Endodermal cell (in vitro differentiated cells): ENCODE results near the gene SPATA6L. TPM values are rescaled to one million over a fixed set of nuclear protein-coding genes. Genes with fewer than 3 reads are reported as not detected.

Experiments
- DNase-seq: peaks from one replicate; pipeline ENCODE4 v3.0.0-alpha.2; 2017
- H3K27ac ChIP-seq: 2 replicates; pipeline ENCODE4 v1.5.1; 2013; ENCODE audit warnings: mild to moderate bottlenecking, low read depth, low read length, moderate library complexity
- H3K27me3 ChIP-seq: 2 replicates; pipeline ENCODE4 v1.6.1; 2013; ENCODE audit warnings: mild to moderate bottlenecking, low read length, moderate library complexity; ENCODE audit not compliant: insufficient read depth, control insufficient read depth, poor library complexity, severe bottlenecking
- H3K36me3 ChIP-seq: 2 replicates; pipeline ENCODE4 v1.7.0; 2013; ENCODE audit warnings: mild to moderate bottlenecking, low read length, moderate library complexity; ENCODE audit not compliant: control insufficient read depth, insufficient read depth
- H3K4me1 ChIP-seq: one replicate; pipeline ENCODE4 v1.7.0; 2013; ENCODE audit warnings: low read length; ENCODE audit not compliant: control insufficient read depth, insufficient read depth
- H3K4me3 ChIP-seq: 2 replicates; pipeline ENCODE4 v1.5.1; 2013; ENCODE audit warnings: mild to moderate bottlenecking, low read length, moderate library complexity
- H3K9ac ChIP-seq: 2 replicates; pipeline ENCODE4 v1.6.1; 2013; ENCODE audit warnings: mild to moderate bottlenecking, low read length, moderate library complexity; ENCODE audit not compliant: poor library complexity, severe bottlenecking; ENCODE audit errors: extremely low read depth
- H3K9me3 ChIP-seq: 2 replicates; pipeline ENCODE4 v1.6.1; 2013; ENCODE audit warnings: mild to moderate bottlenecking, low read length, moderate library complexity; ENCODE audit not compliant: control insufficient read depth
- H3K27ac Mint-ChIP-seq: 2 replicates; pipeline ENCODE4 v1.8.0; 2020; ENCODE audit warnings: mixed read lengths
- H3K27me3 Mint-ChIP-seq: 2 replicates; pipeline ENCODE4 v1.8.0; 2021; ENCODE audit warnings: mild to moderate bottlenecking, mixed read lengths; ENCODE audit not compliant: insufficient read depth
- H3K36me3 Mint-ChIP-seq: 2 replicates; pipeline ENCODE4 v1.8.0; 2020; ENCODE audit warnings: low read depth, mixed read lengths
- H3K4me1 Mint-ChIP-seq: 2 replicates; pipeline ENCODE4 v1.8.0; 2020; ENCODE audit warnings: mixed read lengths
- H3K4me3 Mint-ChIP-seq: 2 replicates; pipeline ENCODE4 v1.8.0; 2020; ENCODE audit warnings: mild to moderate bottlenecking, moderate library complexity, mixed read lengths
- H3K9me3 Mint-ChIP-seq: 2 replicates; pipeline ENCODE4 v1.8.0; 2020; ENCODE audit warnings: mild to moderate bottlenecking, mixed read lengths
- CTCF ChIP-seq: fragments of 200-600 bp; sonication (generic); conservative IDR thresholded peaks from 2 replicates; pipeline ENCODE4 v1.5.0; 2021; ENCODE audit warnings: antibody characterized with exemption, mild to moderate bottlenecking
- WGBS, 2 experiments: methylation state at CpG; one replicate each; pipeline versions ENCODE4 v1.1.5 to v1.1.7; 2013; ENCODE audit warnings: missing lambda C conversion rate in 2 of 2, mixed read lengths in 1 of 2; ENCODE audit not compliant: insufficient coverage in 1 of 2, insufficient read length in 1 of 2; 5-methylcytosine and 5-hydroxymethylcytosine counted together
- total RNA-seq, 2 donors: library from RNA; stranded (reverse); fragmentation: NEBNext Ultra II Directional in 1 of 2; extraction: Animal tissue kit (Norgen Biotek cat#: 25700) in 1 of 2; gene quantifications; 2 replicates in 1 of 2; 3 replicates in 1 of 2; pipeline ENCODE4 v1.2.1, GENCODE V29; 2021

Gene SPATA6L
- total RNA-seq, 2 donors from 2014 or later, result 1.2 to 2.0 TPM

GRCh38 chr9:4670591-4670990 lies 4.3 kb upstream of the SPATA6L start:
- Mint-ChIP-seq H3K27ac (no peak overlapping the region), H3K36me3 (no peaks in the 10 kb centered on the region)
- WGBS, 2 experiments, result 86 to 87% methylated on average over 1 to 2 of the region's 3 CpGs

GRCh38 chr9:4669890-4670289 lies 3.6 kb upstream of the SPATA6L start:
- Mint-ChIP-seq H3K36me3 (no peaks in the 10 kb centered on the region), H3K27ac (no peak overlapping the region), H3K4me1 (peaks cover 14% of the 10 kb centered on the region), H3K4me3 (no peak overlapping the region), H3K9me3 (no peaks in the 10 kb centered on the region), H3K27me3 (no peaks in the 10 kb centered on the region)
- DNase-seq, result no peak
- no peak overlapping the region for H3K27ac ChIP-seq
- no peak overlapping the region for H3K9ac ChIP-seq
- H3K9me3 ChIP-seq, result no peaks in the 10 kb centered on the region
- no peak overlapping the region for H3K4me3 ChIP-seq
- TF ChIP-seq CTCF, result no peak
- no peaks in the 10 kb centered on the region for H3K36me3 ChIP-seq
- H3K27me3 ChIP-seq, result no peaks in the 10 kb centered on the region
- H3K4me1 ChIP-seq, result peaks cover 7% of the 10 kb centered on the region

More at GRCh38 chr9:4670591-4670990, 4.3 kb upstream of the SPATA6L start:
- Mint-ChIP-seq H3K4me1 (peaks cover 7% of the 10 kb centered on the region), H3K4me3 (no peak overlapping the region), H3K9me3 (no peaks in the 10 kb centered on the region), H3K27me3 (no peaks in the 10 kb centered on the region)
- Histone ChIP-seq H3K27me3 (no peaks in the 10 kb centered on the region), H3K4me1 (peaks cover under 1% of the 10 kb centered on the region), H3K9ac (no peak overlapping the region), H3K9me3 (no peaks in the 10 kb centered on the region), H3K36me3 (no peaks in the 10 kb centered on the region), H3K27ac (no peak overlapping the region), H3K4me3 (no peak overlapping the region)
- no peak for TF ChIP-seq CTCF
- DNase-seq, result no peak

- peaks cover 7% of the 10 kb centered on the region for H3K4me1 ChIP-seq
- no peak for DNase-seq
- no peaks in the 10 kb centered on the region for H3K27me3 ChIP-seq
- Mint-ChIP-seq H3K27me3 (no peaks in the 10 kb centered on the region), H3K27ac (no peak overlapping the region), H3K4me1 (peaks cover 26% of the 10 kb centered on the region), H3K9me3 (no peaks in the 10 kb centered on the region), H3K36me3 (no peaks in the 10 kb centered on the region), H3K4me3 (no peak overlapping the region)
- H3K4me3 ChIP-seq, result no peak overlapping the region
- H3K27ac ChIP-seq, result no peak overlapping the region
- 91 to 100% methylated on average over 1 to 2 of the region's 2 CpGs for WGBS, 2 experiments
- no peak for TF ChIP-seq CTCF
- no peaks in the 10 kb centered on the region for H3K9me3 ChIP-seq
- H3K36me3 ChIP-seq, result no peaks in the 10 kb centered on the region
- H3K9ac ChIP-seq, result no peak overlapping the region
These were observed 2.3 kb upstream of the SPATA6L start for GRCh38 chr9:4668604-4669003.
